A549 treated with AZD9567 at 1 μM for 4 hours (cell line): ENCODE measurements around the gene CARNS1. TPM values are rescaled to one million over a fixed set of nuclear protein-coding genes. Genes with fewer than 3 reads are reported as not detected.

Experiments used
- total RNA-seq: library from RNA; stranded (reverse); fragments of 200-300 nt; extraction: Qiagen RNA extraction; gene quantifications from 5 replicates; pipeline ENCODE4 v1.2.3, GENCODE V29; 2022; ENCODE audit not compliant: insufficient read depth

Gene CARNS1
- 0.15 to 0.23 TPM (median 0.17 TPM) in 4 of 5 replicates, not detected in the other for total RNA-seq

GRCh38 chr11:67415501-67416304 lies at the start of gene CARNS1:
Gene CARNS1 (plus strand): TSS chr11:67415678. CDS start chr11:67416200, 522 bp downstream.

GRCh38 chr11:67372993-67373647 lies 42.4 kb upstream of the CARNS1 start, which contains the start of gene CLCF1:
Gene CLCF1 (minus strand): TSS chr11:67373598. CDS start chr11:67373539, 59 bp downstream.

GRCh38 chr11:67391304-67392182 lies 23.9 kb upstream of the CARNS1 start, which contains the start of gene RAD9A:
Gene RAD9A (plus strand): TSS chr11:67391986. CDS start chr11:67392045, 59 bp downstream.

GRCh38 chr11:67401495-67402191 lies 13.8 kb upstream of the CARNS1 start, which contains the start of gene PPP1CA:
Gene PPP1CA (minus strand): TSS chr11:67401858. CDS start chr11:67401782, 76 bp downstream.

GRCh38 chr11:67428052-67429001 lies 12.8 kb downstream of the CARNS1 start, which contains the start of gene RPS6KB2:
Gene RPS6KB2 (plus strand): TSS chr11:67428494. CDS start chr11:67428546, 52 bp downstream.

GRCh38 chr11:67437082-67437808 lies 21.8 kb downstream of the CARNS1 start, which contains the start of gene PTPRCAP:
Gene PTPRCAP (minus strand): TSS chr11:67437682. CDS start chr11:67437619, 63 bp downstream.

GRCh38 chr11:67452141-67452952 lies 36.9 kb downstream of the CARNS1 start, which contains the start of gene GPR152:
Gene GPR152 (minus strand): TSS chr11:67452729. CDS start chr11:67452724, 5 bp downstream.

GRCh38 chr11:67455054-67455453 lies 39.6 kb downstream of the CARNS1 start, which contains the start of gene CABP4:
Gene CABP4 (plus strand): TSS chr11:67455354. CDS start chr11:67455424, 70 bp downstream.

GRCh38 chr11:67468759-67469507 lies 53.5 kb downstream of the CARNS1 start, which contains the start of gene TMEM134:
Gene TMEM134 (minus strand): TSS chr11:67469251. CDS start chr11:67469192, 59 bp downstream.

Other genes with a start within 250 kb of the CARNS1 start
- gene GRK2, start 149.2 kb upstream of the CARNS1 start, total RNA-seq = 36.6 to 43.3 TPM (median 41.4 TPM) in 5 replicates
- gene ANKRD13D, start 126.4 kb upstream of the CARNS1 start, total RNA-seq = 24.8 to 27.6 TPM (median 26.4 TPM) in 5 replicates
- 15.9 to 30.1 TPM (median 26.4 TPM) in 5 replicates for gene SSH3, start 112.1 kb upstream of the CARNS1 start, total RNA-seq
- gene POLD4, start 62.1 kb upstream of the CARNS1 start, total RNA-seq = 167 to 237 TPM (median 225 TPM) in 5 replicates
- 22.8 to 42.8 TPM (median 40.4 TPM) in 5 replicates for gene CLCF1, start 42.1 kb upstream of the CARNS1 start, total RNA-seq
- 22.4 to 31.6 TPM (median 29.7 TPM) in 5 replicates for gene RAD9A, start 23.7 kb upstream of the CARNS1 start, total RNA-seq
- 263 to 306 TPM (median 277 TPM) in 5 replicates for gene PPP1CA, start 13.8 kb upstream of the CARNS1 start, total RNA-seq
- 0.08 to 0.17 TPM (median 0.15 TPM) in 3 of 5 replicates, not detected in the others for gene TBC1D10C, start 11.6 kb upstream of the CARNS1 start, total RNA-seq
- gene RPS6KB2, start 12.8 kb downstream of the CARNS1 start, total RNA-seq = 46.8 to 55.2 TPM (median 50.2 TPM) in 5 replicates
- gene PTPRCAP, start 22.0 kb downstream of the CARNS1 start, total RNA-seq = 0.14 to 0.63 TPM (median 0.43 TPM) in 4 of 5 replicates, not detected in the other
- 54.1 to 65.0 TPM (median 59.3 TPM) in 5 replicates for gene CORO1B, start 27.8 kb downstream of the CARNS1 start, total RNA-seq
- gene GPR152, start 37.1 kb downstream of the CARNS1 start, total RNA-seq = 0.06 to 0.07 TPM in 2 of 5 replicates, not detected in the others
- not detected in 5 replicates for gene CABP4, start 39.7 kb downstream of the CARNS1 start, total RNA-seq
- 33.3 to 67.5 TPM (median 61.7 TPM) in 5 replicates for gene TMEM134, start 53.6 kb downstream of the CARNS1 start, total RNA-seq
- gene AIP, start 67.3 kb downstream of the CARNS1 start, total RNA-seq = 31.9 to 47.6 TPM (median 46.3 TPM) in 5 replicates
- 25.4 to 46.8 TPM (median 41.3 TPM) in 5 replicates for gene PITPNM1, start 89.7 kb downstream of the CARNS1 start, total RNA-seq
- gene CDK2AP2, start 92.5 kb downstream of the CARNS1 start, total RNA-seq = 71.4 to 89.7 TPM (median 88.5 TPM) in 5 replicates
- not detected in 5 replicates for gene CABP2, start 107.8 kb downstream of the CARNS1 start, total RNA-seq
- 1,433 to 1,729 TPM (median 1,718 TPM) in 5 replicates for gene GSTP1, start 168.1 kb downstream of the CARNS1 start, total RNA-seq
- gene NDUFV1, start 191.3 kb downstream of the CARNS1 start, total RNA-seq = 115 to 157 TPM (median 156 TPM) in 5 replicates
- 3.1 to 17.8 TPM (median 15.7 TPM) in 5 replicates for gene NUDT8, start 214.3 kb downstream of the CARNS1 start, total RNA-seq
- gene TBX10, start 224.1 kb downstream of the CARNS1 start, total RNA-seq = not detected in 5 replicates
- gene ACY3, start 235.1 kb downstream of the CARNS1 start, total RNA-seq = 0.93 to 1.6 TPM (median 1.2 TPM) in 4 of 5 replicates, not detected in the other